Fibroblast of lung (primary cell): ENCODE measurements around the gene EFR3B. TPM values are rescaled to one million over a fixed set of nuclear protein-coding genes. Genes with fewer than 3 reads are reported as not detected.

Experiments
- DNase-seq, 2 donors: peaks; one replicate each; pipeline versions ENCODE4 v3.0.0 to v3.0.0-alpha.2; 2010; ENCODE audit warnings: low read depth in 2 of 2
- H2AFZ ChIP-seq: 2 replicates; pipeline ENCODE4 v1.5.1; 2012; ENCODE audit warnings: low read length, control low read depth, inconsistent platforms
- H3K27ac ChIP-seq: 2 replicates; pipeline ENCODE4 v1.5.1; 2011; ENCODE audit warnings: low read length, control low read depth; ENCODE audit not compliant: insufficient read depth
- H3K27me3 ChIP-seq: 2 replicates; pipeline ENCODE4 v1.5.1; 2011; ENCODE audit warnings: mild to moderate bottlenecking, low read length; ENCODE audit not compliant: control insufficient read depth, insufficient read depth
- H3K36me3 ChIP-seq: 2 replicates; pipeline ENCODE4 v1.5.1; 2011; ENCODE audit warnings: low read length; ENCODE audit not compliant: control insufficient read depth, insufficient read depth
- H3K4me1 ChIP-seq: 2 replicates; pipeline ENCODE4 v1.5.1; 2011; ENCODE audit warnings: low read length; ENCODE audit not compliant: control insufficient read depth, insufficient read depth; ENCODE audit errors: extremely low read depth
- H3K4me2 ChIP-seq: 2 replicates; pipeline ENCODE4 v1.5.1; 2011; ENCODE audit warnings: low read length, control low read depth; ENCODE audit not compliant: insufficient read depth; ENCODE audit errors: extremely low read depth
- H3K4me3 ChIP-seq, 4 experiments: fragments of 200-600 bp in 1 of 4; sonication (generic) in 1 of 4; replicated peaks in 1 of 4; 2 replicates each; pipeline ENCODE4 v1.5.1; 2011 to 2016; ENCODE audit warnings: low read length in 4 of 4, low read depth in 3 of 4, mild to moderate bottlenecking in 3 of 4, control low read depth in 2 of 4, inconsistent platforms in 1 of 4, mixed read lengths in 1 of 4; ENCODE audit not compliant: insufficient read depth in 1 of 4; ENCODE audit errors: control extremely low read depth in 1 of 4
- H3K79me2 ChIP-seq: 2 replicates; pipeline ENCODE4 v1.5.1; 2012; ENCODE audit warnings: mild to moderate bottlenecking, low read length, inconsistent platforms; ENCODE audit not compliant: control insufficient read depth, insufficient read depth
- H3K9ac ChIP-seq: 2 replicates; pipeline ENCODE4 v1.5.1; 2011; ENCODE audit warnings: mild to moderate bottlenecking, low read length, control low read depth; ENCODE audit not compliant: insufficient read depth
- H3K9me3 ChIP-seq: 2 replicates; pipeline ENCODE4 v1.5.1; 2012; ENCODE audit warnings: low read depth, low read length; ENCODE audit not compliant: control insufficient read depth, insufficient read depth
- H4K20me1 ChIP-seq: 2 replicates; pipeline ENCODE4 v1.5.1; 2011; ENCODE audit warnings: low read length; ENCODE audit not compliant: control insufficient read depth, insufficient read depth; ENCODE audit errors: extremely low read depth
- CTCF ChIP-seq, 2 donors: IDR thresholded peaks in 1 of 2; conservative IDR thresholded peaks in 1 of 2; 1 replicate in 1 of 2; 2 replicates in 1 of 2; pipeline ENCODE4 v1.5.1; 2011 to 2012; ENCODE audit warnings: low read length in 2 of 2, control low read depth in 1 of 2, inconsistent platforms in 1 of 2, low read depth in 1 of 2, mild to moderate bottlenecking in 1 of 2
- EZH2 ChIP-seq: IDR thresholded peaks from 2 replicates; pipeline ENCODE4 v1.5.1; 2012; ENCODE audit warnings: low read length, control low read depth, mild to moderate bottlenecking; ENCODE audit errors: missing control alignments
- polyA plus RNA-seq, 2 donors: library from polyadenylated mRNA; depleted of rRNA in 1 of 2; stranded (reverse) in 1 of 2; unstranded in 1 of 2; fragments of >200 nt; gene quantifications; 2 replicates each; pipeline ENCODE4 v1.2.1, GENCODE V29; 2011 to 2012; ENCODE audit warnings: missing spikeins in 1 of 2
- total RNA-seq: library from RNA; depleted of rRNA; stranded (reverse); fragments of >200 nt; gene quantifications from 2 replicates; pipeline ENCODE4 v1.2.1, GENCODE V29; 2014

The EFR3B gene
- total and polyA plus RNA-seq, 2 donors (not counting 1 experiment from before 2014, with no cell fraction given) = 0.03 to 0.50 TPM

- no peak for TF ChIP-seq CTCF (conservative IDR thresholded peaks at IDR 0.05 in 1 of 2, IDR thresholded peaks at IDR 0.05 in 1 of 2; ENCODE audit: low read depth in 1 of 2, low read length in 2 of 2)
- no peak for TF ChIP-seq EZH2
- no peaks in the 10 kb centered on the region for H3K36me3 ChIP-seq
- no peaks in the 10 kb centered on the region for H4K20me1 ChIP-seq
- H2AFZ ChIP-seq = no peak overlapping the region
- H3K4me2 ChIP-seq = no peak overlapping the region
- H3K4me3 ChIP-seq = no peak overlapping the region
- H3K27ac ChIP-seq = no peak overlapping the region
- no peaks in the 10 kb centered on the region for H3K4me1 ChIP-seq
- H3K9me3 ChIP-seq = no peaks in the 10 kb centered on the region
- no peaks in the 10 kb centered on the region for H3K27me3 ChIP-seq
- no peaks in the 10 kb centered on the region for H3K79me2 ChIP-seq
- no peak overlapping the region for H3K9ac ChIP-seq
- DNase-seq = no peak
These were observed 12.8 kb downstream of the EFR3B start for GRCh38 chr2:25054720-25055119.

- Histone ChIP-seq H3K9me3 (no peaks in the 10 kb centered on the region), H3K4me2 (no peak overlapping the region), H3K36me3 (no peaks in the 10 kb centered on the region), H3K27me3 (no peaks in the 10 kb centered on the region), H3K27ac (no peak overlapping the region), H2AFZ (no peak overlapping the region), H3K4me3 (no peak overlapping the region), H3K9ac (no peak overlapping the region), H3K79me2 (no peaks in the 10 kb centered on the region), H3K4me1 (no peaks in the 10 kb centered on the region), H4K20me1 (no peaks in the 10 kb centered on the region)
- DNase-seq = no peak
- no peak for TF ChIP-seq CTCF (conservative IDR thresholded peaks at IDR 0.05 in 1 of 2, IDR thresholded peaks at IDR 0.05 in 1 of 2; ENCODE audit: low read depth in 1 of 2, low read length in 2 of 2)
- no peak for TF ChIP-seq EZH2
These were observed 13.6 kb downstream of the EFR3B start for GRCh38 chr2:25055376-25055920.

GRCh38 chr2:25056098-25056821 is 14.4 kb downstream of the EFR3B start:
- no peak overlapping the region for H3K4me2 ChIP-seq
- TF ChIP-seq EZH2 = no peak
- no peak for TF ChIP-seq CTCF (conservative IDR thresholded peaks at IDR 0.05 in 1 of 2, IDR thresholded peaks at IDR 0.05 in 1 of 2; ENCODE audit: low read depth in 1 of 2, low read length in 2 of 2)
- H3K36me3 ChIP-seq = no peaks in the 10 kb centered on the region
- no peak overlapping the region for H2AFZ ChIP-seq
- H3K9me3 ChIP-seq = no peaks in the 10 kb centered on the region
- no peak overlapping the region for H3K4me3 ChIP-seq
- no peaks in the 10 kb centered on the region for H3K27me3 ChIP-seq
- H3K9ac ChIP-seq = no peak overlapping the region
- H3K79me2 ChIP-seq = no peaks in the 10 kb centered on the region
- no peak overlapping the region for H3K27ac ChIP-seq
- H3K4me1 ChIP-seq = no peaks in the 10 kb centered on the region
- no peaks in the 10 kb centered on the region for H4K20me1 ChIP-seq
- DNase-seq = no peak
